ENCODE measurements around the gene CACNB1.
A peak's percentile ranks its signal among the peaks of the same experiment; 100 is the strongest.

Gene CACNB1

GRCh38 chr17:39225308-39225958 is 28.0 kb upstream of the CACNB1 start, which contains the start of gene STAC2:
Gene STAC2, minus strand, starts transcription at chr17:39225945. Its CDS starts 443 bp downstream, at chr17:39225502.
- DNase-seq = no peak

- DNase-seq = no peak
Measured at GRCh38 chr17:39224778-39225307, 27.4 kb upstream of the CACNB1 start.

- no peak for DNase-seq
Measured at GRCh38 chr17:39223907-39224777, 26.7 kb upstream of the CACNB1 start.

- no peak for DNase-seq
Measured at GRCh38 chr17:39222866-39223834, 25.7 kb upstream of the CACNB1 start.

GRCh38 chr17:39222151-39222550 is 24.7 kb upstream of the CACNB1 start:
- DNase-seq = no peak

GRCh38 chr17:39221572-39221971 is 24.1 kb upstream of the CACNB1 start:
- no peak for DNase-seq

- peak; percentile 22 to 50 for DNase-seq
Measured at GRCh38 chr17:39219647-39220154, 22.2 kb upstream of the CACNB1 start.

GRCh38 chr17:39218906-39219305 is 21.4 kb upstream of the CACNB1 start:
- no peak for DNase-seq

- DNase-seq = no peak
Measured at GRCh38 chr17:39217734-39218369, 20.4 kb upstream of the CACNB1 start.

GRCh38 chr17:39213852-39214251 is 16.4 kb upstream of the CACNB1 start:
- DNase-seq = no peak

- no peak for DNase-seq
Measured at GRCh38 chr17:39212841-39213480, 15.5 kb upstream of the CACNB1 start.

- no peak for DNase-seq
Measured at GRCh38 chr17:39212195-39212810, 14.8 kb upstream of the CACNB1 start.

GRCh38 chr17:39210093-39210434 is 12.6 kb upstream of the CACNB1 start:
- no peak for DNase-seq

- DNase-seq = no peak
Measured at GRCh38 chr17:39209317-39210092, 12.0 kb upstream of the CACNB1 start.

GRCh38 chr17:39208893-39209292 is 11.4 kb upstream of the CACNB1 start:
- no peak for DNase-seq

GRCh38 chr17:39208136-39208535 is 10.7 kb upstream of the CACNB1 start:
- peak in 1 of 2 donors; percentile 49 for DNase-seq

- no peak for DNase-seq
Measured at GRCh38 chr17:39205112-39205526, 7.7 kb upstream of the CACNB1 start.

- no peak for DNase-seq
Measured at GRCh38 chr17:39204245-39204644, 6.8 kb upstream of the CACNB1 start.

- no peak for DNase-seq
Measured at GRCh38 chr17:39200957-39201510, 3.6 kb upstream of the CACNB1 start.

Data from hippocampal formation (tissue), 2 donors.